GM18907 (cell line): ENCODE data around the gene SRM.
"Not testable (repeated sequence)": the region's sequence is repeated elsewhere in the genome, so short reads cannot be mapped to it uniquely, and the experiment has no call there.

ENCODE experiments used
- ATAC-seq: cut with Tn5 transposase; IDR thresholded peaks from one replicate; pipeline ENCODE4 v1.9.1; 2021; ENCODE audit warnings: mild to moderate bottlenecking, moderate library complexity; ENCODE audit not compliant: unreplicated experiment

SRM gene

GRCh38 chr1:11023201-11023600, 36.6 kb downstream of the SRM start:
- ATAC-seq = no peak

- ATAC-seq = no peak
Measured at GRCh38 chr1:11019971-11020370, 39.8 kb downstream of the SRM start.

- ATAC-seq = not testable (repeated sequence)
Measured at GRCh38 chr1:11019358-11019757, 40.5 kb downstream of the SRM start.

GRCh38 chr1:11013160-11013531, 46.7 kb downstream of the SRM start:
- no peak for ATAC-seq

- ATAC-seq = peak; percentile 91
Measured at GRCh38 chr1:11012260-11013159, 47.3 kb downstream of the SRM start, which contains the start of gene TARDBP. Gene TARDBP, plus strand, starts transcription at chr1:11012654. Its CDS starts 1,074 bp downstream, at chr1:11013728.
